ENCODE data around the gene ATAT1. TPM values are rescaled to one million over a fixed set of nuclear protein-coding genes. Genes with fewer than 3 reads are reported as not detected.

The ATAT1 gene
- total RNA-seq, 2 experiments from 2014 or later = 8.5 to 8.6 TPM

GRCh38 chr6:30681766-30682142, 55.1 kb downstream of the ATAT1 start:
- Mint-ChIP-seq H3K36me3 (peaks cover 83% of the 10 kb centered on the region), H3K9me3 (no peaks in the 10 kb centered on the region), H3K4me1 (peaks cover 28% of the 10 kb centered on the region), H3K27me3 (no peaks in the 10 kb centered on the region), H3K4me3 (peak overlapping the region; percentile 95), H3K27ac (peak overlapping the region; percentile 87)
- DNase-seq = no peak

GRCh38 chr6:30682143-30683117, 55.8 kb downstream of the ATAT1 start:
- DNase-seq = peak; percentile 87
- H3K4me3 Mint-ChIP-seq = peak overlapping the region; percentile 95
- H3K27me3 Mint-ChIP-seq = no peaks in the 10 kb centered on the region
- peak overlapping the region; percentile 87 for H3K27ac Mint-ChIP-seq
- peaks cover 28% of the 10 kb centered on the region for H3K4me1 Mint-ChIP-seq
- H3K9me3 Mint-ChIP-seq = no peaks in the 10 kb centered on the region
- peaks cover 78% of the 10 kb centered on the region for H3K36me3 Mint-ChIP-seq

GRCh38 chr6:30683183-30683979, 56.7 kb downstream of the ATAT1 start:
- H3K4me1 Mint-ChIP-seq = peaks cover 36% of the 10 kb centered on the region
- H3K9me3 Mint-ChIP-seq = no peaks in the 10 kb centered on the region
- DNase-seq = no peak
- peaks cover 80% of the 10 kb centered on the region for H3K36me3 Mint-ChIP-seq
- peak overlapping the region; percentile 95 for H3K4me3 Mint-ChIP-seq
- no peaks in the 10 kb centered on the region for H3K27me3 Mint-ChIP-seq
- H3K27ac Mint-ChIP-seq = peak overlapping the region; percentile 87

GRCh38 chr6:30683980-30684338, 57.3 kb downstream of the ATAT1 start:
- no peaks in the 10 kb centered on the region for H3K27me3 Mint-ChIP-seq
- peaks cover 75% of the 10 kb centered on the region for H3K36me3 Mint-ChIP-seq
- peak overlapping the region; percentile 95 for H3K4me3 Mint-ChIP-seq
- no peak for DNase-seq
- no peaks in the 10 kb centered on the region for H3K9me3 Mint-ChIP-seq
- H3K4me1 Mint-ChIP-seq = peaks cover 36% of the 10 kb centered on the region
- peak overlapping the region; percentile 87 for H3K27ac Mint-ChIP-seq

GRCh38 chr6:30684386-30685156, 57.9 kb downstream of the ATAT1 start:
- DNase-seq = peak; percentile 64
- peak overlapping the region; percentile 93 for H3K27ac Mint-ChIP-seq
- peak overlapping the region; percentile 95 for H3K4me3 Mint-ChIP-seq
- H3K4me1 Mint-ChIP-seq = peaks cover 35% of the 10 kb centered on the region
- no peaks in the 10 kb centered on the region for H3K27me3 Mint-ChIP-seq
- H3K36me3 Mint-ChIP-seq = peaks cover 70% of the 10 kb centered on the region
- H3K9me3 Mint-ChIP-seq = no peaks in the 10 kb centered on the region

- Mint-ChIP-seq H3K27ac (peak overlapping the region; percentile 93), H3K4me1 (peaks cover 37% of the 10 kb centered on the region), H3K27me3 (no peaks in the 10 kb centered on the region)
These were observed 58.7 kb downstream of the ATAT1 start for GRCh38 chr6:30685157-30686008.

GRCh38 chr6:30686009-30686907, 59.6 kb downstream of the ATAT1 start, which contains the start of gene PPP1R18:
Gene PPP1R18 (minus strand): TSS chr6:30686645. CDS start chr6:30686018, 627 bp downstream.
- peak within 1 kb of the TSS; percentile 95 for H3K4me3 Mint-ChIP-seq
- H3K27ac Mint-ChIP-seq = peak within 1 kb of the TSS; percentile 93
- H3K36me3 Mint-ChIP-seq = peaks cover 55% of the 10 kb centered on the region
- H3K4me1 Mint-ChIP-seq = peaks cover 35% of the 10 kb centered on the region
- DNase-seq = peak; percentile 86
- no peaks in the 10 kb centered on the region for H3K27me3 Mint-ChIP-seq
- H3K9me3 Mint-ChIP-seq = no peaks in the 10 kb centered on the region

More at GRCh38 chr6:30685157-30686008, 58.7 kb downstream of the ATAT1 start:
- H3K4me3 Mint-ChIP-seq = peak overlapping the region; percentile 95
- no peak for DNase-seq
- H3K36me3 Mint-ChIP-seq = peaks cover 63% of the 10 kb centered on the region
- H3K9me3 Mint-ChIP-seq = no peaks in the 10 kb centered on the region

- Mint-ChIP-seq H3K4me3 (peak overlapping the region; percentile 95), H3K27me3 (no peaks in the 10 kb centered on the region), H3K4me1 (peaks cover 35% of the 10 kb centered on the region), H3K9me3 (no peaks in the 10 kb centered on the region), H3K36me3 (peaks cover 47% of the 10 kb centered on the region), H3K27ac (peak overlapping the region; percentile 93)
- DNase-seq = peak; percentile 83
These were observed 60.4 kb downstream of the ATAT1 start for GRCh38 chr6:30686908-30687658.

GRCh38 chr6:30687659-30688431, 61.2 kb downstream of the ATAT1 start:
- Mint-ChIP-seq H3K9me3 (no peaks in the 10 kb centered on the region), H3K27ac (peak overlapping the region; percentile 93), H3K4me1 (peaks cover 34% of the 10 kb centered on the region), H3K27me3 (no peaks in the 10 kb centered on the region), H3K4me3 (peak overlapping the region; percentile 95), H3K36me3 (peaks cover 40% of the 10 kb centered on the region)
- DNase-seq = no peak

- Mint-ChIP-seq H3K9me3 (no peaks in the 10 kb centered on the region), H3K36me3 (peaks cover 33% of the 10 kb centered on the region), H3K27me3 (no peaks in the 10 kb centered on the region), H3K27ac (peak overlapping the region; percentile 22), H3K4me3 (peak overlapping the region; percentile 95), H3K4me1 (peaks cover 34% of the 10 kb centered on the region)
- no peak for DNase-seq
These were observed 61.9 kb downstream of the ATAT1 start for GRCh38 chr6:30688569-30688968.

- Mint-ChIP-seq H3K27ac (peak overlapping the region; percentile 87), H3K27me3 (no peaks in the 10 kb centered on the region), H3K4me1 (peaks cover 34% of the 10 kb centered on the region), H3K9me3 (no peaks in the 10 kb centered on the region), H3K4me3 (peak overlapping the region; percentile 97), H3K36me3 (peaks cover 26% of the 10 kb centered on the region)
- DNase-seq = no peak
These were observed 62.6 kb downstream of the ATAT1 start for GRCh38 chr6:30689022-30689865.

Data from activated naive CD8-positive, alpha-beta T cell treated with anti-CD3 and anti-CD28 coated beads for 36 hours (primary cell).